SKM-1 (cell line): ENCODE data around the gene HNRNPK.
"Not testable (repeated sequence)": the region's sequence is repeated elsewhere in the genome, so short reads cannot be mapped to it uniquely, and the experiment has no call there.

Experiments
- DNase-seq: peaks from one replicate; lab custom pipeline; 2025; ENCODE audit not compliant: unreplicated experiment; lab: John Stamatoyannopoulos, UW

The HNRNPK gene

DNA sequence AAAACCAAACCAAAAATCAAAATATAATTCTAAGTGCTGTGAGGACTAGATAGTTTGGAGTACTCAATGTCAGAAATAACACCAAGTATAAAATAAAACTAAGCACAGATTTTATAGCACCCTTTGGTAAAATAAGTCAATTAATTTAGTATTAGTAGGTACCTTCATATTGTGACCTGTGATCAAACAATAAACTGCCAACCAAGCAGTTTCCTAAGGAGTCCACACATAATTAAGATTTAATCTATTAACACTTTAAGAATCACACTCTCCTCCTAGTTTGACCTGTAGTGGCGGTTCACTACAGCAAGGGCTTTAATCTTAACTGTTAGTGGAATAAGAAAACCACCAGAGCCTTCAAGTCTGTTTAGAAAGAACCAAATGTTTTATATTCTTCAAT is 2.8 kb downstream of the HNRNPK start:
- DNase-seq = no peak

DNA sequence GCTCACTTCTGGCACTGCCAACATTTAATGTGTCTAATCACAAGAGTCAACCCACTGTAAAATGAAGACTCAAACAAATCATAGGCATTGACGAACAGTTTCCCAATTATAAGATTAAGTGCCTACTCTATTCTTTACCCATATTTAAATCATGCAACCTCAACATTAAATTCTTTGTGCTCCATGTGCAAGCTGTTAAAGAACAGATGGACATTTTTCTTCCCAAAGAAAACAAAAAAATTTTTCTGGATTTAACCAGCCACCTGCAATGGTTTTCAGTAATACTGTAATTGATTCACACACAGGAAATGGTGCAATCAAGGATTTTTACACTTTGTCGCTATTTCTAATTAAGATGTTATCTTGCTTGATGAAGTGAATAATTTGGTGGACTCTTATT is 3.6 kb downstream of the HNRNPK start:
- DNase-seq = no peak

DNA sequence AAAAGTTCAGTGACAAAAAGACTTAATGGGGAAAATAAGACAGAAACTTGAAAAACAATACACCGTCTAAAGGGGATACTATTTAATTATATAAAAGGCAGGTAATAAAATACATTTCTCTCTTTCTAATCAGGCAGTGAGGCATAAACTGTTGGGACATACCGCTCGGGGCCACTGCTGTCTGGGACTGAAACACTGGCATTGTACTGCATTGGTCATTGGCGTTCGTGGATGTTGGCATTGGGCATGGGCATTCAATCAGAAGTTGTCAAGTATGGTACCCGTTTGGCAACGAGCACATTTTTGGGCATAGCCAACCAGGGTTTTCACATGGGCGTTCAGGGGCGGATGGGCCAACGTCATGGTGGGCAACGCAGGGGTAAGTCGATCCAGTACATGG is 4.7 kb downstream of the HNRNPK start:
- no peak for DNase-seq

DNA sequence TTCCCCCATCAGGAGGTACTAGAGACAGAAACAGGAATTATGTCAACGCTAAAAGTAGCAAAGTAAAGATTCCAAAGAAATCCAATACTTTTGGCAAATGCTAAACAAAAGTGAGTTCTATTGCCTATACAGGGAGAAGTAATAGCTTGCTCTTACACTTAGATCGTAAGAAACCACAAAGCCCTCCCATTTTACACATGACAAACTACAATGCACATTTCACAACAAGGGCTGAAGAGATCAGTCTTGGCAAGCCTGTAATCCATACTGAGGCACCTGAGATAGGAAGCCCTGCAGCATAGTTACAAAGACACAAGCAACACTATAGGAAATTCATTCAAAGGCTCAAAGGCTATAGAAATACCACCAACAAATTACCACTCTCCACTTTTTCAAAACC is 7.7 kb downstream of the HNRNPK start:
- DNase-seq = no peak

DNA sequence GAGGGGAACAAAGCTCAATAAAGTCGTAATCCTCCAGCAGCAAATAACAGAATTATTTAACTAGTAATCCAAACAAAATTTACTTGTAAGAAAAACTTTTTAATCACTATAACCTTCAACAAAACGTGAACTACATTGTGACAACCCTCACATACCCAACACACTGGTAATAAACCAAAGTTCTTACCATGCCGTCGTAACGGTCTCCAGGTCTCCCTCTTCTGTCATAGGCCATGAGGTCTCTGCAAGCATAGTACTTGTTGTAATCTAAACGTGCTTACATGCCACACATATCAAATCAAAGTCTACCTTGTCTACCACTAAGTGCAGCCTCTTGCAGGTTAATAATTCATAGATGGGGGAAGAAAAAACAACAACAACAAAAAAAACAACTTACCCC is 8.5 kb downstream of the HNRNPK start:
- no peak for DNase-seq

DNA sequence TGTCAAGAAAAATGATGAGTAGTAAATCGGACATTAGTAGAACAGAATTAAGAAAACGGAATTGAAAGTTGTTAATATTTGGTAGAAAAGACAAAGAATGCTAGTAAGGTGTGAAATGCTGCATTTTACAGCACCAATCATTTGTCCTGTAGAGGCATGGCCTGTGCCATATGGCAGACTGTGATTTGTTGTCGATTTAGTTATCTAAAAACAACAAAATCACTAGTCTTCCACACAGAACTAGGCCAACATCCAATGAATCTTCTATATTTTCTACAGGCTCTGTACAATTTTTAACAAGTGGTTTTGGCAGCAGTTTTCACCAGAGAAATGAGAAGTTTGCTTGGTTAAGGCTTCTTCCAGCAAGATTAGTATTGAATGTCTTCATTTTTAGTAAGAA is 10.4 kb downstream of the HNRNPK start:
- DNase-seq = no peak

DNA sequence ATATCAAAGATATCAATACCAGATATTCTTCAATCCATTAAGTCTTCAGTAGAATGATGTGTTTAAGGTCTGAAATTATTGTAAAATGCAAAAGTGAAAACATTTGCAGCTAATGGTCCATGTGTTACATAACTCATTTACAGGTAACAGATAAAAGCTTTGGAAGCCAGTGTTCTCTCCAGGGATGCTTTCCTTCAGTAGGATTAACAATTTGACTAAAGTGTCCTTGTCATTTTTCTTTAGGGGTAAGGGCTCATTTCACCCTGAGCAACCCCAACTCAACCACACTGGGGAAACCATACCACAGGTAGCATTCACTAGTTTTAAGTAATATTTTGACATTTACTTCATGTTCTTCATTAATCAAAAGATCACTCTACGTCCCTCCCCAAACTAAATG is 12.9 kb downstream of the HNRNPK start:
- no peak for DNase-seq

DNA sequence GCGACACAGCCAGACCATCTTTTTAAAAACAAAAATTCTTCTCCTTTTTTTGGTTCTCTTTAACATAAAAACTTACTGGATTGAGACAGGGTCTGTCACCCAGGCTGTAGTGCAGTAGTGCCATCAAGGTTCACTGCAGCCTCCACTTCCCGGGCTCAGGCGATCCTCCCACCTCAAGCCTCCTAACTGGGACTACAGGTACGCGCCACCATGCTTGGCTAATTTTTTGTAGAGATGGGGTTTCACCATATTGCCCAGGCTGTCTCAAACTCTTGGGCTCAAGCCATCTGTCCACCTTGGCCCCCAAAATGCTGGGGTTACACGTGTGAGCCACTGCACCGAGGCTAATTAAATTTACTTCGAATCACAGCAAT is 13.8 kb downstream of the HNRNPK start:
- no peak for DNase-seq

DNA sequence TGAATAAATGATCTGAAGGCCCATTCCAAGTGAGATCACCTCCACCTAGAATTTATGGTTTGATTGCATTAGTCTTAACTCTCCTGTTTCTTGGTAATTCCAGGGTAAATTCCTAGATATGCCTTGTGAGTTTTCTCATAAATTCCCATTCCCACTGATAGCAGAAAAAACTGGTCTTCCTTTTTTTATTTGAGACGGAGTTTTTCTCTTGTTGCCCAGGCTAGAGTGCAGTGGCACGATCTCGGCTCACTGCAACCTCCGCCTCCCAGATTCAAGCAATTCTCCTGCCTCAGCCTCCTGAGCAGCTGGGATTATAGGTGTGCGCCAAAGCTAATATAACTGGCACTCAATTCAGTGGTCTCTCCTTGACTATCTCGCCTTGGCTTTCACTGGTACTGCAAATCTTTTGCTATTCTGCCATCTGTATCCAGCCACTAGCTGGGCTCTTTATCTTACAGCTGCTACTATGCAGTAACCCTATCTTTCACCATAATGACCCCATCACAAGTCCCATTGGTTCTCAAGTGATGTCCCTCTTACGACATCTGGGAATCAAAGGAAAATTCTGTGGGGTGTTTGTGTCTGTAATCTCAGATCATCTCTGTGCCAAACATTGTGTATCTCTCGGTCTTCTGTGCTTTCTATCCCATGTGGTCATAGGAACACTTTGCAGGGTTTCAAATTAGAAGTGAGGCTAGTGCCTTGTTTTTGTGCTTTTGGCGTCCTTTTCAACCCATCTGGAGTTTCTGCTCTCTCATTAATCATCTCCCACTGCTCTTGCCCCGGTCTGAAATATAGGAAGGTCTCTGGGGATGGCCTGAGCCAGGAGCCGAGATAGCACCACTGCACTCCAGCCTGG is 14.4 kb downstream of the HNRNPK start:
- DNase-seq = no peak

DNA sequence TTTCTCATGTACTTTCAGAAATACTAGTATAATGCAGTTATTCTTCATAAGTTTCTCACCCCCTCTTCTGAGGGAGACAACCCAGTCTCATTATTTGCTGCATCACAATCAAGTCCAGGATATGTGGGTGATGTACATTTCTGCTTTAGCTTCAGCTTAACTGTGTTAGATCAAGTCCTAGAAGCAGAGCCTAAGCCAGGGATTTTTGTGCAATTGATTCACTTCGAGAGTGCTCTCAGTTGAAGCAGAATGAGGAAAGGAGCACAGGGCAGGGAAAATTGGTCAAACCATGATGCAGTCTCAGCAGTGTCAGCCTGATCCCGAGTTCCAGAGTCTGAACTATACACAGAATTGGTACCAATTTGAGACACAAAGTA is 15.1 kb downstream of the HNRNPK start:
- DNase-seq = no peak

DNA sequence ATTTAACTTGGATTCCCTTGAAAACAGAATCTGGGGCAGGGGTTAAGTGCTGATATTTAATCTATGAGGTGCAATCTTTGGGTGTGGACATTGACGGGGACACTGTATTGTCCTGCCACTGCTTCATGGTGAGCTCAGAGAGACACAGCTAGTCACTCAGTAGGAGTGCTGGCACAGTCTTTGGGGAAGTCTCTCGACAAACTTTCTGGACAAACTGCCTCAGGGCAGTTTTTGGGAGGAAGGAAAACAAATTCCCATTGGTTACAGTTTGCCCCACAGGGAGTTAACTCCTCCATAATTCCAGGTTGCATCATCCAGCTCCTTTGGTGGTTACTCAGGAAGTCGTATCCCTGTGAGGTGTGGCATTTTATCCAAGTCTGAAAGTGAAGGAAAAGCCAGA is 17.9 kb downstream of the HNRNPK start:
- no peak for DNase-seq

DNA sequence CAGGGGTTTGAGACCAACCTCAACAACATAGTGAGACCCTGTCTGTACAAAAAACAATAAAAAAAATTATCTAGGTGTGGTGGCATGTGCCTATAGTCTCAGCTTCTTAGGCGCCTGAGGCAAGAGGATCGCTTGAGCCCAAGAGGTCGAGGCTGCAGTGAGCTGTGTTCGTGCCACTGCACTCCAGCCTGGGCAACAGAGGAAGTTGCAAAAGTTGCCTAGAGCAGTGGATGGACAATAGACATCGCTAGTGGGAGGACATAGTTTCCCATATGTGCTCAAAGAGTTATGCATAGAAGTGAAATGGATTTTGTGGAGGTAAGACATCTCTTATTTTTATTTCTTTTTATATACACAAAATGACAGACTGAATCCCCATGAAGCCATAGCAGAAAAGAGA is 19.0 kb downstream of the HNRNPK start:
- no peak for DNase-seq

DNA sequence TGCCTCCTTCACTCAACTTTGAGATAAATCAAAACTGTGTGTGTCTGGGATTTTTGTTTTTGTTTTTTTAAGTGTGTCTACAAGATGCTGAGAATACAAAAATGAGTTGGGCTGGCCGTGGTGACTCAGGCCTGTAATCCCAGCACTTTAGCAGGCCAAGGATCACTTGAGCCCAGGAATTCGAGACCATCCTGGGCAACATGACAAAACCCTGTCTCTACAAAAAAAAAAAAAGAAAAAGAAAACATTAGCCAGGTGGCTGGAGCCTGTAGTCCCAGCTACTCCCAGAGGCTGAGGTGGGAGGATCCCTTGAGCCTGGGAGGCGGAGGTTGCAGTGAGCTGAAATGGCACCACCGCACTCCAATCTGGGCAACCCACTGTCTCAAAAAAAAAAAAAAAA is 21.0 kb downstream of the HNRNPK start:
- DNase-seq = no peak

DNA sequence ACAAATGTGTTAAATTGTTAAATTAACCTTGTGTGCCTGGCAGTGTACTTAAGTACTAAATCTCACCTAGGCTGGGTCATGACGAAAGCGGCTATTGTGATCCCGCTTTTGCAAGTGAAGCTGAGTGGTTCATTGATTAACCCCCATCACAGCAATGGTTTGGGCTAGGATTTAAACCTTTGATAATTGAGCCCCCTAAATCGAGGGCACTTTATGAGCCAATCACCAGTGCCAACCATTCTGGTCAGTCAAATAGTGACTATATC is 22.8 kb downstream of the HNRNPK start:
- no peak for DNase-seq

DNA sequence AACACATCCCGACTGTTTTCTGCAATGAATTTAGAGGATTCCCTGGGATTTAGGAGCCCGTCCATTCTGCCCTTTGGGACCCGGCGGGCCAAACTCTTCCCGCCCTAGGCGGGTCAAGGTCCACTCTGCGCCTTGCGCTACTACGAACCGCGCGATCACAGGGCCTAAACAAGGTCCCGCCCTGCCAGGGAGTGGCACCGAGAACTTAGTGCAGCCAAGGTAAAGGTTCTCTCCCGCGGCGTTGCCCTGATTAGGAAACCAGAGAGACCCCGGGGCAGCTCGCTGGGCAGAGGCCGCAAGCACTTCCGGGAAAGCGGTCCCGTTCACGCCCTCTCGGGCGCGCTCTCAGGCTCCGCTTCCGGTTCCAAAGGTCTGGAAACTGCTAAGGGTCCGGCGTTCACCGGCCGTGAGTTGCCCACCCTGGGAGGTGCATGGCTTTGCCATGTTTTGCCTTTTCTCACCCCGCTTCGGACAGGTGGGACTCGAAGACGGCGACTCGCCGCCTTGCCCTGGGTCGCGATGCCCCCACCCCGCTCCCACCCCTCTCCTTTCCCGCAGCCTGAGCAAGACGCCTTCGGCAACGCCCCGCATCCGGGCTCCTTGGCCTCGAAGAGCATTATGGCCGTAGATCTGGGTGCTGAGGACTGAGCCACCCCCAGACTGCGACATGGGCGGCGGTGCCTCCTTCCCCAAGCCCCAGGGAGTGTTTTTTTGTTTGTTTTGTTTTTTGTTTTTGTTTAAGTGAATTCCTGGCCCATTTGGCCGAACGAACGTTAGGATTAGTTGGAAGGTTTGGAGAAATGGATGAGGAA is 23.4 kb downstream of the HNRNPK start:
- DNase-seq = peak; percentile 11

DNA sequence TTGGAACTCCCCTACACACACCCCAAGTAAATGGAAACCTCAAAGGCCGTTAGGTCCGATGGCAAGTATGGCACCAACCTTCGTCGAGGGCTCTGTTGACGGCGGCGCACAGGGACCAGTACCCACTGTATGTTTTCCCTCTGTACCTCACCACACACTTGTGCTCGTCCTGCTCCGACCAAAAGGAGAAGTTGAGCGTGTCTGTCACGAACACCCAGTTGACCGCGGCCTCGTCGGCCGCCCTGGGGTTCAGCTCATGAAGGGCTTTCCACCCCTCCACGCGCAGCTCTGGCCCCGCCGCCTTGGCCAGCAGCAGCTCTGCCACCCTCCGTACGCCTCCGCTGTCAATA is 24.0 kb downstream of the HNRNPK start:
- DNase-seq = peak; percentile 51

DNA sequence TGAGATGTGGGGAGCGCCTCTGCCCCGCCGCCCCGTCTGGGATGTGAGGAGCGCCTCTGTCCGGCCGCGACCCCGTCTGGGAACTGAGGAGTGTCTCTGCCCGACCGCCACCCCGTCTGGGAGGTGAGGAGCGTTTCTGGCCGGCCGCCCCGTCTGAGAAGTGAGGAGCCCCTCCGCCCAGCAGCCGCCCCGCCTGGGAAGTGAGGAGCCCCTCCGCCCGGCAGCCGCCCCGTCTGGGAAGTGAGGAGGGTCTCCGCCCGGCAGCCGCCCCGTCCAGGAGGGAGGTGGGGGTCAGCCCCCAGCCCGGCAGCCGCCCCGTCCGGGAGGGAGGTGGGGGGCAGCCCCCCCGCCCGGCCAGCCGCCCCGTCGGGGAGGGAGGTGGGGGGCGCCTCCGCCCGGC is 31.9 kb downstream of the HNRNPK start:
- DNase-seq = not testable (repeated sequence)

DNA sequence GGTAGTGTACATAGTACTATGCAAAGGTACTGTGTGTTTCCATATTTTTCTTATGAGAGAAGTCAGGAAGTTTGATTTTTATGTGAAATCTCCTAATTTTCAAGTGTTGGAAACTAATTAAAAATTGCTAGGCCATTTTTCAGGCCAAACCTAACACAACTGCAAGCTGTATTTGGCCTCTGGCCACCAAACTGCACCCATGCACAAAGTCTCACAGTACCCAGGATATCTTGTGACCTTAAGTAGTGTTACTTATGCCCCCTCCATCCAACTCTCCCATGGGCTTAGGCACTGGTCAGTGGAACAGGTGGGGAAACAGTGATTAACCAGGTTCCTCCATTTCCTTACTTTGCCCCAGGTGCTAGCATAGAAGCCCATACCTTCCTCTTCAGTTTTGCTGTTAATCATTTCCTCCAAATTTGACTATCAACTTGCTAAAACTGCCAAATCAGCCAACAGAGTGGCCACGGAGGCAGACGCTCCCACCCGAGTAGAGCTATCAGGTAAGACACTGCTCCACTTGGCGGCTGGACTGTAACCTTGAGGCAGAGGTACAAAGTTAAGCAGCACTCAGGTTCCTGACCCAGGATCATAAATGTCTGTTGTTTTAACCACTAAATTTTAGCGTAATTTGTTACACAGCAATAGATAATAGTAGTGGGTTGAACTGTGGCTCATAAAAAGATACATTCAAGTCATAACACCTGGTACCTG is 39.3 kb downstream of the HNRNPK start:
- no peak for DNase-seq

DNA sequence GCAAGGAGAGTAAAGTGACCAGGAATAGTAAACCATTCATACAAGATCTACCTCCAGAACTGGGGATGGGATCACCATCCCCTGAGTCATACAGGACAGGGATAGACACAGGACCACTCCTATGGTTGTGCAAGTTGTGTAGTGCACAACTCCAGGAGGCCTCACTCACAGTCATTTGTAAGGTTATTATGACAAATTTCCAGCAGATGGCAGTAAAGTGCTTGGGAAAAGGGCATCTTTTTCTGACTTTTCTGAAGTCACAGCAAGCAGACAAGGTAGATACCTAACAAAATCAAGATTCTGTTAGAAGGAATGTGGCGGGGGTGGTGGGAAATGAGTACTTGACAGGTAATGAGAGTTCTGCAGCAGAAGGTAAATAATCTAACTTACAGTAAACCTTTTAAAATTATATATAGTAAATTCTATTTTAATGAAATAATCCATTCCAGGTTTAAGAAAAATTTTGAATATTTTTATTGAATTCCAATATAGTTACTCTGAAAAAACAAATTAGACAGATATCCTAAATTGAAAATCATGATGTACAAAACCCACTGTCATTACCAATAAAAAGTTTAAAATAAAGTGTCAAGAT is 42.1 kb downstream of the HNRNPK start:
- DNase-seq = peak; percentile 3

DNA sequence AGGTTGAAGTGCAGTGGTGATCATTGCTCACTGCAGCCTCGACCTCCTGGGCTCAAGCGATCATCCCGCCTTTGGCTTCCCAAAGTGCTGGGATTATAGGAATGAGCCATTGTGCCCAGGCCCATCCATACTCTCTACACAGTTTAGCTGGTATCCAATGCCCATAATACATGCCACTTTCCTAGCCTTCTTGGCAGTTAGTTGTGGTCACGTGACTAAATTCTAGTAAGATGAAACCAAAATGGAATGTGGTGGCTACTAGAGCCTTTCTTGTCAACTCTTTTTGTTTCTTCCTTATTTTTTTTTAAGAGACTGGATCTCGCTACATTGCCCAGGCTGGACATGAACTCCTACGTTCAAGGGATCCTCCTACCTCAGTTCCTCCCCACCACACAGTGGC is 43.5 kb downstream of the HNRNPK start:
- no peak for DNase-seq

DNA sequence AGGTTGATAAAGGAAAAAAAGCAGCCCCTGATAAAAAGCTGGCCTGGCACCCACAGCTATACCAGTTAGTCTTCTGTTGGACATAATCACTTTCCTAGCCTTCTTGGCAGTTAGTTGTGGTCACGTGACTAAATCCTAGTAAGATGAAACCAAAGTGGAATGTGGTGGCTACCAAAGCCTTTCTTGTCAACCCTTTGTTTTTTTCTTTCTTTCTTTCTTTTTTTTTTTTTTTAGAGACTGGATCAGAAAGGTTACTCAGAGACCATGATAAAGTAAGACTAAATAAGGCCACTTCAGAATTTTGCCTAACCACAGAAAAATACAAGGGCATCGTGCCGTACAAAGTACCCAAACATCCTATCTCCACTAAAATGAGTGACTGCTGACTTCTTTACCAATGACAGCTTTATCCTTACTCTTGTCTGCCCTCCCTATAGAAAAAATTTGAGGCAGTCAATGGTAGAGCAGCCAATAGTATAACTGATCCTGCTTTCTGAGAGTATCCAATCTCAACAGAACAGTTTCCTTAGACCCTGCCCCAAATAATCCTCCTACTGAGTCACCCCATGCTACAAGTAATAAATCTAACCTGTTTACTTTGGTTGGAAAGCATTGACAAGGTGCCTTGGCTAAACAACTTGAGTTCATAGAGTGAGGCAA is 44.6 kb downstream of the HNRNPK start:
- DNase-seq = no peak
